Panc1 (cell line): ENCODE measurements around the gene SLC8A1.

ENCODE experiments used
- POLR2AphosphoS5 ChIP-seq: IDR thresholded peaks from 2 replicates; pipeline ENCODE4 v1.6.1; 2012; ENCODE audit warnings: mild to moderate bottlenecking, low read depth, low read length, moderate library complexity
- SIN3A ChIP-seq: IDR thresholded peaks from 2 replicates; pipeline ENCODE4 v1.6.1; 2012; ENCODE audit warnings: low read depth, mild to moderate bottlenecking, low read length, moderate library complexity, borderline replicate concordance; ENCODE audit not compliant: insufficient read depth
- TF ChIP-seq, protein P1 (sequence below): fragments of 450-650 bp; IDR thresholded peaks from 2 replicates; pipeline ENCODE4 v1.5.1; 2017; ENCODE audit warnings: mild to moderate bottlenecking
- TF ChIP-seq, protein P2 (sequence below), 2 experiments: IDR thresholded peaks; 2 replicates each; pipeline ENCODE4 v1.6.1; 2011 to 2012; ENCODE audit warnings: low read depth in 2 of 2, control low read depth in 1 of 2, low read length in 1 of 2, mild to moderate bottlenecking in 1 of 2, moderate library complexity in 1 of 2; ENCODE audit not compliant: insufficient read depth in 1 of 2

DNA sequence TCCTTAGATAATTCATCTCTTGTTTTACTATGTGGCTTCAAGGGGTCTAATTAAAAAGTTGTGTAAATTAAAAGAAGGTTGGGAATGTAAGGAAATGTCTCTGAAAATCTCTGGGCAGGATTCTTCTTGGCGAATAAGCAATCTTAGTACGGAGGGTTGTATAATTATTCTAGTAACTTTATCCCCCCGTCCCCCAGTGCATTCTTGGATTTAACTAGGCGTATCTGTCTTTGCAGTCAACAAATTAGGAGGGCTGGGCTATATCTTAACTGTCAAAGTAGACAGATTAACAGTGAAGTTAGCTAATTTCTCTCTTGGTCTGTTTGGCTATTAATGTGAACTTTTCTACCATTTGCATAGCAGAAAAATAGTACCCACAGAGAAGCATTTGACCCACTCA, 343.0 kb downstream of the SLC8A1 start:
- TF ChIP-seq, protein P1, sequence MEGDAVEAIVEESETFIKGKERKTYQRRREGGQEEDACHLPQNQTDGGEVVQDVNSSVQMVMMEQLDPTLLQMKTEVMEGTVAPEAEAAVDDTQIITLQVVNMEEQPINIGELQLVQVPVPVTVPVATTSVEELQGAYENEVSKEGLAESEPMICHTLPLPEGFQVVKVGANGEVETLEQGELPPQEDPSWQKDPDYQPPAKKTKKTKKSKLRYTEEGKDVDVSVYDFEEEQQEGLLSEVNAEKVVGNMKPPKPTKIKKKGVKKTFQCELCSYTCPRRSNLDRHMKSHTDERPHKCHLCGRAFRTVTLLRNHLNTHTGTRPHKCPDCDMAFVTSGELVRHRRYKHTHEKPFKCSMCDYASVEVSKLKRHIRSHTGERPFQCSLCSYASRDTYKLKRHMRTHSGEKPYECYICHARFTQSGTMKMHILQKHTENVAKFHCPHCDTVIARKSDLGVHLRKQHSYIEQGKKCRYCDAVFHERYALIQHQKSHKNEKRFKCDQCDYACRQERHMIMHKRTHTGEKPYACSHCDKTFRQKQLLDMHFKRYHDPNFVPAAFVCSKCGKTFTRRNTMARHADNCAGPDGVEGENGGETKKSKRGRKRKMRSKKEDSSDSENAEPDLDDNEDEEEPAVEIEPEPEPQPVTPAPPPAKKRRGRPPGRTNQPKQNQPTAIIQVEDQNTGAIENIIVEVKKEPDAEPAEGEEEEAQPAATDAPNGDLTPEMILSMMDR = no peak
- TF ChIP-seq POLR2AphosphoS5 (no peak), SIN3A (no peak)
- TF ChIP-seq, protein P2, sequence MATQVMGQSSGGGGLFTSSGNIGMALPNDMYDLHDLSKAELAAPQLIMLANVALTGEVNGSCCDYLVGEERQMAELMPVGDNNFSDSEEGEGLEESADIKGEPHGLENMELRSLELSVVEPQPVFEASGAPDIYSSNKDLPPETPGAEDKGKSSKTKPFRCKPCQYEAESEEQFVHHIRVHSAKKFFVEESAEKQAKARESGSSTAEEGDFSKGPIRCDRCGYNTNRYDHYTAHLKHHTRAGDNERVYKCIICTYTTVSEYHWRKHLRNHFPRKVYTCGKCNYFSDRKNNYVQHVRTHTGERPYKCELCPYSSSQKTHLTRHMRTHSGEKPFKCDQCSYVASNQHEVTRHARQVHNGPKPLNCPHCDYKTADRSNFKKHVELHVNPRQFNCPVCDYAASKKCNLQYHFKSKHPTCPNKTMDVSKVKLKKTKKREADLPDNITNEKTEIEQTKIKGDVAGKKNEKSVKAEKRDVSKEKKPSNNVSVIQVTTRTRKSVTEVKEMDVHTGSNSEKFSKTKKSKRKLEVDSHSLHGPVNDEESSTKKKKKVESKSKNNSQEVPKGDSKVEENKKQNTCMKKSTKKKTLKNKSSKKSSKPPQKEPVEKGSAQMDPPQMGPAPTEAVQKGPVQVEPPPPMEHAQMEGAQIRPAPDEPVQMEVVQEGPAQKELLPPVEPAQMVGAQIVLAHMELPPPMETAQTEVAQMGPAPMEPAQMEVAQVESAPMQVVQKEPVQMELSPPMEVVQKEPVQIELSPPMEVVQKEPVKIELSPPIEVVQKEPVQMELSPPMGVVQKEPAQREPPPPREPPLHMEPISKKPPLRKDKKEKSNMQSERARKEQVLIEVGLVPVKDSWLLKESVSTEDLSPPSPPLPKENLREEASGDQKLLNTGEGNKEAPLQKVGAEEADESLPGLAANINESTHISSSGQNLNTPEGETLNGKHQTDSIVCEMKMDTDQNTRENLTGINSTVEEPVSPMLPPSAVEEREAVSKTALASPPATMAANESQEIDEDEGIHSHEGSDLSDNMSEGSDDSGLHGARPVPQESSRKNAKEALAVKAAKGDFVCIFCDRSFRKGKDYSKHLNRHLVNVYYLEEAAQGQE (IDR thresholded peaks at IDR 0.05; ENCODE audit: insufficient read depth in 1 of 2, low read depth in 2 of 2, low read length in 1 of 2) = no peak
